ENCODE data around the gene ZNF496.
"Not testable (repeated sequence)": the region's sequence is repeated elsewhere in the genome, so short reads cannot be mapped to it uniquely, and the experiment has no call there.

- TF ChIP-seq ZSCAN29, ZBTB2 (IDR thresholded peaks at IDR 0.05): not testable (repeated sequence)
Measured at GRCh38 chr1:247355160-247355559, 23.5 kb upstream of the ZNF496 start.
